ENCODE measurements around the gene CASTOR2.
A peak's percentile ranks its signal among the peaks of the same experiment; 100 is the strongest.

DNA sequence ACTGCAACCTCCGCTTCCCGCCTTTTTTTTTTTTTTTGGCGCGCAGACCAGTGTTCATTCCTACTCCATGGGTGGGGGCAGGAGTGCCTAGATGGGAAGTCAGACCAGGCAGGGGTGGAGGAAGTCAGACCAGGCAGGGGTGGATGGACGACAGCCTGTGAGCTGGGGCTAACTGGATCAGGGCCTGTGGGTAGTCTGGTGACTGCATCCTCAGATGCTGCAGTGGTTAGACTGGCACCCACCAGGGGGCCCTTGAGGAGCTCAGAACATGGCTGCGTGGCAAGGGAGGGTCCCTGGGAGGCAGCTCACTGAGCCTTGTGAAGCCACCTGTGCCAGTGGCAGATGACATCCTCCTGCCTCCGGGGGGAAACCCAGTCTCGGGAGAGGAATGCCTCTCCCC lies 74.0 kb downstream of the CASTOR2 start:
- TF ChIP-seq, protein P1, sequence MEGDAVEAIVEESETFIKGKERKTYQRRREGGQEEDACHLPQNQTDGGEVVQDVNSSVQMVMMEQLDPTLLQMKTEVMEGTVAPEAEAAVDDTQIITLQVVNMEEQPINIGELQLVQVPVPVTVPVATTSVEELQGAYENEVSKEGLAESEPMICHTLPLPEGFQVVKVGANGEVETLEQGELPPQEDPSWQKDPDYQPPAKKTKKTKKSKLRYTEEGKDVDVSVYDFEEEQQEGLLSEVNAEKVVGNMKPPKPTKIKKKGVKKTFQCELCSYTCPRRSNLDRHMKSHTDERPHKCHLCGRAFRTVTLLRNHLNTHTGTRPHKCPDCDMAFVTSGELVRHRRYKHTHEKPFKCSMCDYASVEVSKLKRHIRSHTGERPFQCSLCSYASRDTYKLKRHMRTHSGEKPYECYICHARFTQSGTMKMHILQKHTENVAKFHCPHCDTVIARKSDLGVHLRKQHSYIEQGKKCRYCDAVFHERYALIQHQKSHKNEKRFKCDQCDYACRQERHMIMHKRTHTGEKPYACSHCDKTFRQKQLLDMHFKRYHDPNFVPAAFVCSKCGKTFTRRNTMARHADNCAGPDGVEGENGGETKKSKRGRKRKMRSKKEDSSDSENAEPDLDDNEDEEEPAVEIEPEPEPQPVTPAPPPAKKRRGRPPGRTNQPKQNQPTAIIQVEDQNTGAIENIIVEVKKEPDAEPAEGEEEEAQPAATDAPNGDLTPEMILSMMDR (IDR thresholded peaks at IDR 0.05; ENCODE audit: borderline replicate concordance, extremely low read depth, low read length, poor library complexity, severe bottlenecking) = peak; percentile 28
- TF ChIP-seq EZH2 (IDR thresholded peaks at IDR 0.05; ENCODE audit: borderline replicate concordance, low read depth, low read length, severe bottlenecking) = no peak

Data from DND-41 (cell line).